Sigmoid colon (tissue), 4 donors: ENCODE results near the gene AQP6.

Source experiments
- CTCF ChIP-seq, 4 experiments: fragments of 450-650 bp in 3 of 4; fragments of 200-600 bp in 1 of 4; IDR thresholded peaks; one replicate each; pipeline ENCODE4 v1.5.1; 2016 to 2019; ENCODE audit warnings: antibody characterized with exemption in 4 of 4, mild to moderate bottlenecking in 3 of 4, moderate library complexity in 2 of 4
- POLR2A ChIP-seq, 2 donors: fragments of 450-650 bp; IDR thresholded peaks; one replicate each; pipeline ENCODE4 v1.6.1; 2016; ENCODE audit warnings: antibody characterized with exemption in 2 of 2, mild to moderate bottlenecking in 2 of 2, moderate library complexity in 2 of 2
- POLR2AphosphoS5 ChIP-seq, 4 donors: sonication (generic); formaldehyde crosslinking; IDR thresholded peaks; one replicate each; pipeline ENCODE4 v1.6.1; 2017; ENCODE audit warnings: antibody characterized with exemption in 4 of 4

- TF ChIP-seq CTCF (IDR thresholded peaks at IDR 0.05) (no peak), POLR2AphosphoS5 (IDR thresholded peaks at IDR 0.05) (no peak), POLR2A (IDR thresholded peaks at IDR 0.05) (no peak)
These were observed 30.2 kb upstream of the AQP6 start for GRCh38 chr12:49942512-49942893.
